Mesothelial cell of epicardium (in vitro differentiated cells): Measurements from ENCODE around the gene PDIA5. TPM values are rescaled to one million over a fixed set of nuclear protein-coding genes. Genes with fewer than 3 reads are reported as not detected.

ENCODE experiments used
- DNase-seq, 2 experiments: peaks; one replicate each; pipeline ENCODE4 v3.0.0; 2021; ENCODE audit warnings: low spot score in 2 of 2; ENCODE audit not compliant: unreplicated experiment in 2 of 2
- H3K27ac Mint-ChIP-seq: 2 replicates; pipeline ENCODE4 v1.8.0; 2021; ENCODE audit warnings: mixed read lengths
- H3K27me3 Mint-ChIP-seq: 2 replicates; pipeline ENCODE4 v1.8.0; 2021; ENCODE audit warnings: low read depth, mixed read lengths
- H3K36me3 Mint-ChIP-seq: 2 replicates; pipeline ENCODE4 v1.8.0; 2021; ENCODE audit warnings: mixed read lengths
- H3K4me1 Mint-ChIP-seq: 2 replicates; pipeline ENCODE4 v1.8.0; 2021; ENCODE audit warnings: mixed read lengths
- H3K4me3 Mint-ChIP-seq: 2 replicates; pipeline ENCODE4 v1.8.0; 2021; ENCODE audit warnings: mild to moderate bottlenecking, moderate library complexity, mixed read lengths
- H3K9me3 Mint-ChIP-seq: 2 replicates; pipeline ENCODE4 v1.8.0; 2021; ENCODE audit warnings: mixed read lengths
- total RNA-seq: library from RNA; stranded (reverse); gene quantifications from 3 replicates; pipeline ENCODE4 v1.2.1, GENCODE V29; 2021
- TF ChIP-seq, protein P1 (sequence below): fragments of 200-600 bp; sonication (generic); IDR thresholded peaks from one replicate; pipeline ENCODE4 v1.5.0; 2021; ENCODE audit warnings: antibody characterized with exemption; ENCODE audit not compliant: unreplicated experiment

Gene PDIA5
- total RNA-seq, 1 donor from 2014 or later = 19.1 TPM

DNA sequence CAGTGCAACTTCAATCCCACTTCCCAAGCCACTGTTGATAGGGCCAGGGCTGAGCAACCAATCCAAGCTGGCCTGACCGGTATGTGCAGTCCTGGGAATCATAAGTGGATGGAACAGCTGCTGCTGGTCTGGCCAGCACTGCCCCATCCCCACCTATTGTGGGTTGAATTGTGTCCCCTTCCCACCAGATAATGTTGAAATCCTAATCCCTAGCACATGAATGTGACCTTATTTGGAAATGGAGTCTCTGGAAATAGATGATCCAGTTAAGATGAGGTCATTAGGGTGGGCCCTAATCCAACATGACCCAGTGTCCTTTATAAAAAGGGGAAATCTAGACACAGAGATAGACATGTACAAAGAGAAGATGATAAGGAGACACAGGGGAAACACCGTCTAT is 13.7 kb upstream of the PDIA5 start:
- Mint-ChIP-seq H3K4me1 (peaks cover 5% of the 10 kb centered on the region), H3K27ac (no peak overlapping the region)

DNA sequence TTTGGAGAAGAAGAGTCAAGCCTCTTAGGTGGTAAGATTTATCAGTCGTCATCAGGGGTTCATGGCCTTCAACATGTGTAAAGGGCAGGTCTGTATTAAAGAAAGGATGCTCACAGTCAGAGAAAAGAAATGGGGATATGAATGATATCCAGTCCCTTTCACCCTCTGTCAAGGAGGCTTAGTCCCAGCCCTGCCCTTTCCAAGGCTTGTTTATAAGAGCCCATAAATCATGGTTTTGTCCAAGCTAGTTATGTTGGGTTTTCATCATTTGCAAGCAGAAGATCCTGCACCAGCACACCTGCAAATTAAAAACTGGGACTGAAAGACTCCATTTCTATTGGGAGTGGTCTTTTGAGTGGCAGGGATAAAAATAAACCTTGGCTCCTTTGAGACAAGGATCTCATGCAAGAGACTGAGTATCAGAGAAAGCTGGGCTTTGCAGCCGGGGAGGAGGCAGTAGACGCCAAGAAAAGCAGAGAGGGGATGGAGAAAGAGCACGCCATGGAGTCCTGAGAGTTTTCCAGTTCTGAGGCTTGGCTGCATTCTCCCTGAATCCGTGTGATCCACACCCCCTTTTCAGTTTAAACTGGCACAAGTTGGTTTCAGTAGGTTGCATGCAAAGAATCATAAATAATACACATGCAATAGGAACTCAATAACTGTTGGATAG is 12.6 kb upstream of the PDIA5 start:
- Mint-ChIP-seq H3K4me3 (no peak overlapping the region), H3K27ac (no peak overlapping the region), H3K27me3 (no peaks in the 10 kb centered on the region), H3K9me3 (no peaks in the 10 kb centered on the region), H3K36me3 (no peaks in the 10 kb centered on the region), H3K4me1 (peaks cover 5% of the 10 kb centered on the region)
- TF ChIP-seq, protein P1, sequence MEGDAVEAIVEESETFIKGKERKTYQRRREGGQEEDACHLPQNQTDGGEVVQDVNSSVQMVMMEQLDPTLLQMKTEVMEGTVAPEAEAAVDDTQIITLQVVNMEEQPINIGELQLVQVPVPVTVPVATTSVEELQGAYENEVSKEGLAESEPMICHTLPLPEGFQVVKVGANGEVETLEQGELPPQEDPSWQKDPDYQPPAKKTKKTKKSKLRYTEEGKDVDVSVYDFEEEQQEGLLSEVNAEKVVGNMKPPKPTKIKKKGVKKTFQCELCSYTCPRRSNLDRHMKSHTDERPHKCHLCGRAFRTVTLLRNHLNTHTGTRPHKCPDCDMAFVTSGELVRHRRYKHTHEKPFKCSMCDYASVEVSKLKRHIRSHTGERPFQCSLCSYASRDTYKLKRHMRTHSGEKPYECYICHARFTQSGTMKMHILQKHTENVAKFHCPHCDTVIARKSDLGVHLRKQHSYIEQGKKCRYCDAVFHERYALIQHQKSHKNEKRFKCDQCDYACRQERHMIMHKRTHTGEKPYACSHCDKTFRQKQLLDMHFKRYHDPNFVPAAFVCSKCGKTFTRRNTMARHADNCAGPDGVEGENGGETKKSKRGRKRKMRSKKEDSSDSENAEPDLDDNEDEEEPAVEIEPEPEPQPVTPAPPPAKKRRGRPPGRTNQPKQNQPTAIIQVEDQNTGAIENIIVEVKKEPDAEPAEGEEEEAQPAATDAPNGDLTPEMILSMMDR = no peak
- DNase-seq = no peak

More for the DNA sequence above, 13.7 kb upstream of the PDIA5 start:
- TF ChIP-seq, protein P1 = no peak
- no peaks in the 10 kb centered on the region for H3K27me3 Mint-ChIP-seq
- H3K36me3 Mint-ChIP-seq = no peaks in the 10 kb centered on the region
- peaks cover 5% of the 10 kb centered on the region for H3K9me3 Mint-ChIP-seq
- DNase-seq = no peak
- H3K4me3 Mint-ChIP-seq = no peak overlapping the region

GRCh38 chr3:123054931-123055330 is 11.9 kb upstream of the PDIA5 start:
- H3K4me1 Mint-ChIP-seq = peaks cover 5% of the 10 kb centered on the region
- no peaks in the 10 kb centered on the region for H3K27me3 Mint-ChIP-seq
- TF ChIP-seq, protein P1 = no peak

GRCh38 chr3:123055352-123055751 is 11.5 kb upstream of the PDIA5 start:
- TF ChIP-seq, protein P1 = no peak
- no peak for DNase-seq
- no peaks in the 10 kb centered on the region for H3K36me3 Mint-ChIP-seq
- no peaks in the 10 kb centered on the region for H3K27me3 Mint-ChIP-seq
- H3K4me3 Mint-ChIP-seq = no peak overlapping the region
- H3K4me1 Mint-ChIP-seq = peaks cover 5% of the 10 kb centered on the region
- no peak overlapping the region for H3K27ac Mint-ChIP-seq
- H3K9me3 Mint-ChIP-seq = no peaks in the 10 kb centered on the region

More at GRCh38 chr3:123054931-123055330, 11.9 kb upstream of the PDIA5 start:
- H3K36me3 Mint-ChIP-seq = no peaks in the 10 kb centered on the region
- DNase-seq = no peak
- H3K27ac Mint-ChIP-seq = no peak overlapping the region
- no peaks in the 10 kb centered on the region for H3K9me3 Mint-ChIP-seq
- no peak overlapping the region for H3K4me3 Mint-ChIP-seq

GRCh38 chr3:123058505-123058904 is 8.3 kb upstream of the PDIA5 start:
- DNase-seq = no peak
- H3K27me3 Mint-ChIP-seq = peaks cover 10% of the 10 kb centered on the region
- H3K4me1 Mint-ChIP-seq = no peaks in the 10 kb centered on the region
- no peak overlapping the region for H3K27ac Mint-ChIP-seq
- TF ChIP-seq, protein P1 = no peak
- H3K4me3 Mint-ChIP-seq = no peak overlapping the region
- no peaks in the 10 kb centered on the region for H3K9me3 Mint-ChIP-seq
- H3K36me3 Mint-ChIP-seq = no peaks in the 10 kb centered on the region

- H3K9me3 Mint-ChIP-seq = no peaks in the 10 kb centered on the region
- H3K4me1 Mint-ChIP-seq = no peaks in the 10 kb centered on the region
- no peak overlapping the region for H3K4me3 Mint-ChIP-seq
- TF ChIP-seq, protein P1 = no peak
- H3K36me3 Mint-ChIP-seq = no peaks in the 10 kb centered on the region
- H3K27me3 Mint-ChIP-seq = peaks cover 10% of the 10 kb centered on the region
- no peak overlapping the region for H3K27ac Mint-ChIP-seq
- no peak for DNase-seq
These were observed 6.8 kb upstream of the PDIA5 start for GRCh38 chr3:123060054-123060453.
